ENCODE measurements around the gene ZNF219. TPM values are rescaled to one million over a fixed set of nuclear protein-coding genes. Genes with fewer than 3 reads are reported as not detected.

ZNF219 gene
- total and polyA plus RNA-seq, 10 of the 15 experiments (the other 5 are each of a cell fraction or from before 2014, with no cell fraction given) = 0.16 to 6.4 (median 1.9) TPM

DNA sequence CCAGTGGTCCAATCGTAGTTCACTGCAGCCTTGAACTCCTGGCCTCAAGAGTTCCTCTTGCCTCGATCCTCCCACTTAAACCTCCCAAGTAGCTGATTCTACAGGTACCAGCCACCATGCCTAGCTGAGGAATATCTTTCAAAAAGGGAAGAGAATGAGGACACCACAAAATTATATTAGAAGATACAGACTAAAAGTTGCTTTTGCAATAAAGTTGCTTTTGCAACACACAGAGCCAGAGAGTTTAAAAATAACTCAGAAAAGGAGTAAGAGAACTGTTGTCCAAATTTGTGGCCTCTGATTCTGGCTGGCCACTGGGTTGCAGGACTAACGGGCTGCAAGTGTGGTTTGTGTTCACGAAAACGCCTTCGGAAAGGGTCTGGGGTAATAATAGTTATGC is 22.2 kb upstream of the ZNF219 start:
- intact Hi-C loops (cut with micrococcal nuclease; ENCODE audit: unreplicated experiment) (no loop called here), in situ Hi-C loops (cut with MboI) (no loop called here)
- ChIA-PET CTCF (no interaction called here), POLR2A (no interaction called here), SMC1A (ENCODE audit: uncharacterized antibody, unreplicated experiment) (no interaction called here), RAD21 (ENCODE audit: unreplicated experiment) (no interaction called here)
- H3K79me2 ChIP-seq (ENCODE audit: control insufficient read depth, insufficient read depth, low read length) = no peaks in the 10 kb centered on the region
- DNase-seq (ENCODE audit: low read depth, low spot score) = no peak
- no peaks in the 10 kb centered on the region for H3K36me3 ChIP-seq (ENCODE audit: control insufficient read depth in 2 of 2, insufficient read depth in 2 of 2, low read length in 1 of 2)
- no peak for FAIRE-seq
- H2AFZ ChIP-seq (ENCODE audit: control insufficient read depth, low read depth, low read length) = no peak overlapping the region
- no TSS peak for BruUV-seq (replicated peaks)
- no peaks in the 10 kb centered on the region for H3K9me3 ChIP-seq (replicated peaks; ENCODE audit: control insufficient read depth, insufficient read depth, low read length)
- no peaks in the 10 kb centered on the region; a peak in 1 of 4 replicates for H3K27me3 ChIP-seq (replicated peaks in 1 of 2; ENCODE audit: control insufficient read depth in 2 of 2, insufficient read depth in 2 of 2, low read length in 1 of 2)
- no peak overlapping the region for H3K4me2 ChIP-seq (ENCODE audit: control insufficient read depth, insufficient read depth)
- H4K20me1 ChIP-seq (ENCODE audit: control insufficient read depth, insufficient read depth) = no peaks in the 10 kb centered on the region
- H3K4me3 ChIP-seq = no peak overlapping the region
- H3K9ac ChIP-seq (ENCODE audit: control insufficient read depth, insufficient read depth, low read length) = no peak overlapping the region
- no peaks in the 10 kb centered on the region for H3K4me1 ChIP-seq (ENCODE audit: control insufficient read depth, insufficient read depth, low read length)
- no peak overlapping the region for H3K27ac ChIP-seq (ENCODE audit: control insufficient read depth, insufficient read depth)
- 46% methylated on average over 6 of the region's 6 CpGs for WGBS (ENCODE audit: insufficient coverage, insufficient replicate concordance, low lambda C conversion rate, missing lambda C conversion rate)
- no peak for ATAC-seq
- TF ChIP-seq SIN3A (IDR thresholded peaks at IDR 0.05; ENCODE audit: low read depth, low read length) = no peak
- no peak for TF ChIP-seq BMI1 (IDR thresholded peaks at IDR 0.05; ENCODE audit: borderline replicate concordance)
- no peak for TF ChIP-seq POLR2A (IDR thresholded peaks at IDR 0.05; ENCODE audit: low read depth, low read length)
- no peak for TF ChIP-seq E4F1 (IDR thresholded peaks at IDR 0.05; ENCODE audit: borderline replicate concordance, partially characterized antibody)
- TF ChIP-seq, protein P1, sequence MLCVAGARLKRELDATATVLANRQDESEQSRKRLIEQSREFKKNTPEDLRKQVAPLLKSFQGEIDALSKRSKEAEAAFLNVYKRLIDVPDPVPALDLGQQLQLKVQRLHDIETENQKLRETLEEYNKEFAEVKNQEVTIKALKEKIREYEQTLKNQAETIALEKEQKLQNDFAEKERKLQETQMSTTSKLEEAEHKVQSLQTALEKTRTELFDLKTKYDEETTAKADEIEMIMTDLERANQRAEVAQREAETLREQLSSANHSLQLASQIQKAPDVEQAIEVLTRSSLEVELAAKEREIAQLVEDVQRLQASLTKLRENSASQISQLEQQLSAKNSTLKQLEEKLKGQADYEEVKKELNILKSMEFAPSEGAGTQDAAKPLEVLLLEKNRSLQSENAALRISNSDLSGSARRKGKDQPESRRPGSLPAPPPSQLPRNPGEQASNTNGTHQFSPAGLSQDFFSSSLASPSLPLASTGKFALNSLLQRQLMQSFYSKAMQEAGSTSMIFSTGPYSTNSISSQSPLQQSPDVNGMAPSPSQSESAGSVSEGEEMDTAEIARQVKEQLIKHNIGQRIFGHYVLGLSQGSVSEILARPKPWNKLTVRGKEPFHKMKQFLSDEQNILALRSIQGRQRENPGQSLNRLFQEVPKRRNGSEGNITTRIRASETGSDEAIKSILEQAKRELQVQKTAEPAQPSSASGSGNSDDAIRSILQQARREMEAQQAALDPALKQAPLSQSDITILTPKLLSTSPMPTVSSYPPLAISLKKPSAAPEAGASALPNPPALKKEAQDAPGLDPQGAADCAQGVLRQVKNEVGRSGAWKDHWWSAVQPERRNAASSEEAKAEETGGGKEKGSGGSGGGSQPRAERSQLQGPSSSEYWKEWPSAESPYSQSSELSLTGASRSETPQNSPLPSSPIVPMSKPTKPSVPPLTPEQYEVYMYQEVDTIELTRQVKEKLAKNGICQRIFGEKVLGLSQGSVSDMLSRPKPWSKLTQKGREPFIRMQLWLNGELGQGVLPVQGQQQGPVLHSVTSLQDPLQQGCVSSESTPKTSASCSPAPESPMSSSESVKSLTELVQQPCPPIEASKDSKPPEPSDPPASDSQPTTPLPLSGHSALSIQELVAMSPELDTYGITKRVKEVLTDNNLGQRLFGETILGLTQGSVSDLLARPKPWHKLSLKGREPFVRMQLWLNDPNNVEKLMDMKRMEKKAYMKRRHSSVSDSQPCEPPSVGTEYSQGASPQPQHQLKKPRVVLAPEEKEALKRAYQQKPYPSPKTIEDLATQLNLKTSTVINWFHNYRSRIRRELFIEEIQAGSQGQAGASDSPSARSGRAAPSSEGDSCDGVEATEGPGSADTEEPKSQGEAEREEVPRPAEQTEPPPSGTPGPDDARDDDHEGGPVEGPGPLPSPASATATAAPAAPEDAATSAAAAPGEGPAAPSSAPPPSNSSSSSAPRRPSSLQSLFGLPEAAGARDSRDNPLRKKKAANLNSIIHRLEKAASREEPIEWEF (IDR thresholded peaks at IDR 0.05; ENCODE audit: insufficient replicate concordance, low read depth, low read length) = no peak
- TF ChIP-seq NFYB (IDR thresholded peaks at IDR 0.05; ENCODE audit: insufficient read depth, low read depth, low read length) = no peak
- TF ChIP-seq BCL11A (IDR thresholded peaks at IDR 0.05; ENCODE audit: low read depth, low read length) = no peak
- no peak for TF ChIP-seq RUNX3 (IDR thresholded peaks at IDR 0.05; ENCODE audit: low read length)
- TF ChIP-seq E2F8 (IDR thresholded peaks at IDR 0.05; ENCODE audit: low read depth, partially characterized antibody) = no peak
- TF ChIP-seq BCLAF1 (IDR thresholded peaks at IDR 0.05) = no peak
- TF ChIP-seq IKZF2 (IDR thresholded peaks at IDR 0.05) = no peak
- no peak for TF ChIP-seq BACH1 (IDR thresholded peaks at IDR 0.05; ENCODE audit: borderline replicate concordance)
